GM12872 (cell line): ENCODE measurements around the gene TREX2.

Experiments
- TF ChIP-seq, protein P1 (sequence below): IDR thresholded peaks from 3 replicates; pipeline ENCODE4 v1.5.1; 2011; ENCODE audit warnings: low read depth, mild to moderate bottlenecking, low read length, moderate library complexity; ENCODE audit not compliant: insufficient read depth

Gene TREX2

GRCh38 chrX:153454901-153455550, 9.2 kb upstream of the TREX2 start:
- TF ChIP-seq, protein P1, sequence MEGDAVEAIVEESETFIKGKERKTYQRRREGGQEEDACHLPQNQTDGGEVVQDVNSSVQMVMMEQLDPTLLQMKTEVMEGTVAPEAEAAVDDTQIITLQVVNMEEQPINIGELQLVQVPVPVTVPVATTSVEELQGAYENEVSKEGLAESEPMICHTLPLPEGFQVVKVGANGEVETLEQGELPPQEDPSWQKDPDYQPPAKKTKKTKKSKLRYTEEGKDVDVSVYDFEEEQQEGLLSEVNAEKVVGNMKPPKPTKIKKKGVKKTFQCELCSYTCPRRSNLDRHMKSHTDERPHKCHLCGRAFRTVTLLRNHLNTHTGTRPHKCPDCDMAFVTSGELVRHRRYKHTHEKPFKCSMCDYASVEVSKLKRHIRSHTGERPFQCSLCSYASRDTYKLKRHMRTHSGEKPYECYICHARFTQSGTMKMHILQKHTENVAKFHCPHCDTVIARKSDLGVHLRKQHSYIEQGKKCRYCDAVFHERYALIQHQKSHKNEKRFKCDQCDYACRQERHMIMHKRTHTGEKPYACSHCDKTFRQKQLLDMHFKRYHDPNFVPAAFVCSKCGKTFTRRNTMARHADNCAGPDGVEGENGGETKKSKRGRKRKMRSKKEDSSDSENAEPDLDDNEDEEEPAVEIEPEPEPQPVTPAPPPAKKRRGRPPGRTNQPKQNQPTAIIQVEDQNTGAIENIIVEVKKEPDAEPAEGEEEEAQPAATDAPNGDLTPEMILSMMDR, result no peak

- TF ChIP-seq, protein P1, result no peak
Observed at GRCh38 chrX:153450949-153451277, 5.1 kb upstream of the TREX2 start.

DNA sequence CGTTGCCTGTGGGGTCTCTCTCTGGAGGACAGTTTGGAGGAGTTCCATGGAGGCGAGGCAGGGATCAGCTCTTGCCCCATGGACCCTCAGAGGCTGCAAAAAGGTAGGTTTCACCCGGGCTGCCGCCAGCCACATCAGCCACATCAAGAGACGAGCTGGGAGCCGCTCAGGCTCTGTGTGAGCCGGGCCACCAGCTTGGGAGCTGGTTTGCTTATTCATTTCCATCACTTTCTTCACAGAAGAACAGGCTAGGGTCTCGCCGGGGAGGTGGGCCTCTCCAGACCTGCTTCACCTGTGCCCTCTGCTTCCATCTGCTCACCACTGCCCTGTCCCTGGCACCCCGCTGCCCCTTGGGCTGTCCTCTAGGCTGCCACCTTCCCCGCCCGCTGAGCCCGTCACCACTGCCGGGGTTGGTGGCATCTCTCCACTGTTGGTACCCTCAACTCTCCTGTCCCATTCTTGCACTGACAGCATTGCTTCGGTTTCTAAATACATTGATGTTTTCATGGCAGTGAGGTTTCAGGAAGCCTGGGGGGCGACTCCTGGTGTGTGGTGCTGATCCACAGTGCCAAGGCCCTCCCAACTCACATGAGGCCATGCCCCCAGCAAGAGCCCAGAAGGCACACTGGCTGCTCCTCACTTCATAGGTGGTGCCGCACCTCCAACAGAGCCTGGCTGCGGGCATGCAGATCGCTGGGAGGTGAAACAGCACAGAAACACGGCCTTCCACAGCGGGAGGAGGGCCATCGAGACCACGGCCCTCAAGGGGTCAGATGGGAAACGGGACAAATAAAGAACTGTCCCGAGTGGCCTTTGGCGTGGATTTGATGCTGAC, 4.5 kb upstream of the TREX2 start:
- TF ChIP-seq, protein P1, result no peak

DNA sequence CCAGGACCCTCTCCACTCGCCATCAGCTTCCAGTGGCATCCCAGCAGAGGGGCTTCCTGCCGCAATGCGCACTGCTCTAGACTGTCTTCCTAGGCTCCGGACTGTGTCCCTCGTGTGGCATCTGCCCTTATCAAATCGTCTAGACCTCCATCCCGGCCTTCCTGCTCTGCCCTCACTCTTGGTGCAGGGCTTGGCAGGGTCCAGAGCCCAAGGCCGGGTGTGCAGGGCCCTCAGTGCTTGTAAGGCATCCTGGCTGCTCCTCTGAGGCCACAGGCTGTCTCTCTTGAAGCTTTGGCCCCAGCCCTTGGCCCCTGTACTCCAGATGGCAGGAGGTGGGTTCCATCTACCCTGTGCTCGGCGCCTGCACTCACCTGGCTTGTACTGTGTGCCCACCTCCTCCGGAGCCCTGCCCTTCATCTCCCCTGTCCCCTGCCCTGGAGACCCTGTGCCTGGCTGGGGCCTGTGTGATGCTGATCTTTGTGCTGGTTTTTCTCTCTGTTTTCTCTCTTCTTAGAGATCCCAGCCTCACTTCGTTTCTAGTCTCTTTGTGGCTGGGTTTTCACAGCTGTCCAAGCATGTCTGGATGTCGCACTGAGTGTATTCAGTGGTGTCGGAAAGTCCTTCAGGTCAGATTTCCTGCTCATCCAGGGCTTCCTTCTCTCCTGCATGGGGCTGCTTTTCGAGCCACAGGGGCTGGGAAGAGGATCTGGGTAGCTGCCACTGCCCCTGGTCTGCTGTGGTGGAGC, 3.7 kb upstream of the TREX2 start:
- TF ChIP-seq, protein P1, result no peak

DNA sequence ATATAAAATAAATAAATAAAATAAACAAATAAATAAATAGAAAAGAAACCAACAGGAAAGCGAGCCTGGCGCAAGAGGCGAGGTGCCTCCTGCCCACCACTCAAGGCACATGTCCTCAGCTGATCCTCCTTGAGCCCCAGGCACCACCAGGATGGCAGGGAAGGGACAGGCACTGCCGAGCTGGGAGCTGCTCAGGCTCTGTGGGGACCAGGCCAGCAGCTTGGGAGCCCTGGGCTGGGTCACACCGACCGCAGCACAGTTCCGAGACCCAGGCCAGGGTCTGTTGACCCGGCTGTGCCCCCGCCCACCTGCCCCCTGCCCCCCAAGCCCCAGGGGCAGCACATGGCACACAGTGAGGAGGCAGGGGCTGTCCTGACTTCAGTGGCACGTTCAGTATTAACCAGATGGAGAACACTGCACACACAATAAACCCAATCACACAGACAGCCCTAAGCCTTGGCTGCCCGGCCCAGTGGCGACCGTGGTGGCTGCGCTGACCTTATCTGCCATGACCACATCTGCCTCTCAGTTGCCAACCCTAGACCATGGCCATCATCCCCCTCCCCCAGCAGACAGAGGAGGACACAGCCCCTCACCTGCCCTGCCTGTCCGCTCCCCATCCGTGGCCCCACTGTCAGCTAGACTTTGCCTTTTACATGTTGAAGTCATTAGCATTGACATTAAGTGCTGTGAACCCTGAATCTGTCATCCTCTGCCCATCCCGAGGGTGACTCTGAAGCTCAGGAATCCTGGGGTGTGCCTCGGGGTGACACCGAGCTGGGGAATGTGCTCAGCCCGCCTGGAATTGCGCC, 2.9 kb upstream of the TREX2 start:
- TF ChIP-seq, protein P1, result no peak

DNA sequence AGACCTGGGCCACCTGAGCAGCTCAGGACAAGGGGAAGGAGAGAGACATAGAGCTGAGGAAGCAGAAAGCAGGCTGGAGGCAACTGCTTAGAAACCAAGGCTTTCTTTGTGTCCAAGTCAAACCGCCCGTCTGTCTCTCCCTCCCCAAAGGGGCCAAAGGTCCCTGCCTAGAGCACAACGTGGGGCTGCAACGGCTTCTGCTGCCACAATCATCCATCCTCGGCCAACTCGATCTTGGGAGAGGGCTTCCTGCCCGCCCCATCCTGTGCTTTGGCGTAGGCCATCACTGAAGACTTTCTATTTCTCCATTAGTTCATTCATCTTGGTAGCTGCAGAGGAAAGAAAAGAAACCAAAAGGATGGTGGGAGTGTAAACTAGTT, 1.7 kb upstream of the TREX2 start:
- TF ChIP-seq, protein P1, result no peak
